ACHN (cell line): ENCODE measurements around the gene SCARF1.

Experiments
- DNase-seq: peaks from one replicate; pipeline ENCODE4 v3.0.0-alpha.2; 2015
- in situ Hi-C: cut with HindIII; loops from 2 replicates; pipeline ENCODE4 v1.10.0; 2017; ENCODE audit warnings: low sequenced_read_pairs, low pct_ligation_motif_present, low pct_unique_long_range_greater_than_20kb

Gene SCARF1

DNA sequence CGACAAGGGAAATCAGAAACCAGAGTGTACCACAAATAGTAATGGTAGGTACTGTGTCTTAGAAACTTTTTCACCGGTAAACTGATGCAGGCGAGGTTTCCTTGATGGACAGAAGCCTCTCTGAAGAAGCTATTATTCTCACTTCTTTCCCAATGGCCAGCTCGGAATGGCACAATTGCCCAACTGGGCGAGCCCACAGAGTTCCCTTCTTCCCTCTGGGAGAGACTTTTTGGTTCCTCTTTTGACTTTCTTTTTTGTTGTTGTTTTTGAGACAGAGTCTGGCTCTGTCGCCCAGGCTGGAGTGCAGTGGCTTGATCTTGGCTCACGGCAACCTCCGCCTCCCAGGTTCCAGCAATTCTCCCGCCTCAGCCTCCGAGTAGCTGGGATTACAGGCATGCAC, 33.8 kb downstream of the SCARF1 start:
- no peak for DNase-seq

DNA sequence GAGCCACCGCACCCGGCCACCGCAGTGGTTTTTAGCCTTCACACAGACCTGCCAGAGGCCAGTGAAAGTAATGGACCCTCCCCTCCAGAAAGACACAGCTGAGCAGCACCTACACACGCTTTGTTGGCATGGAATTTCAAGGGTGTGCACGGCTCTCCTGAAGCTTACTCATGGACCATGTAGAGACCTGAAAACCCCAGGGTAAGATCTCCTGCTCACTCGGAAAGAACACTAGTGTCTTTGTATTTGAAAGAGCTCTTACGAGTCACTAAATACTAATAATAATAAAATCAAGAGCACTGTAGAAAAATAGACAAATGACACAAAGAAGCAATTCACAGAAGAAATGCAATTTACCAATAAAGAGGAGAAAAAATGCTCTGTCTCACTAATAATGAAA, 36.9 kb downstream of the SCARF1 start:
- in situ Hi-C loops = no loop called here
- no peak for DNase-seq

More for the DNA sequence above, 33.8 kb downstream of the SCARF1 start:
- in situ Hi-C loops = no loop called here

DNA sequence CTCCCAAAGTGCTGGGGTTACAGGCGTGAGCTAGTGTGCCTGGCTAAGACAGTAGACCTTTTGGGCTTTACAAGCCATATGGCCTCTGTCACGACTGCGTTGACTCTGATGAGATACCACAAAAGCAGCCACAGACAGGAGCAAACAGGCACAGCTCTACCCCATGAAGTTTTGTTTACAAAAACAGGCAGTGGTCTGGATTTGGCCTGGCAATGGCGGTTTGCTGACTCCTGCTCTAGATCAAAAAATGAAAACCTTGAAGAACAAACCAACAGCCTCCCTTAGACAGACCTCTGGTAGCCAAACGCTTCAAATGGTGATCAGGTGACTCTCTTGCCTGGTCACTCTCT, 37.6 kb downstream of the SCARF1 start:
- DNase-seq = no peak
- in situ Hi-C loops = no loop called here

DNA sequence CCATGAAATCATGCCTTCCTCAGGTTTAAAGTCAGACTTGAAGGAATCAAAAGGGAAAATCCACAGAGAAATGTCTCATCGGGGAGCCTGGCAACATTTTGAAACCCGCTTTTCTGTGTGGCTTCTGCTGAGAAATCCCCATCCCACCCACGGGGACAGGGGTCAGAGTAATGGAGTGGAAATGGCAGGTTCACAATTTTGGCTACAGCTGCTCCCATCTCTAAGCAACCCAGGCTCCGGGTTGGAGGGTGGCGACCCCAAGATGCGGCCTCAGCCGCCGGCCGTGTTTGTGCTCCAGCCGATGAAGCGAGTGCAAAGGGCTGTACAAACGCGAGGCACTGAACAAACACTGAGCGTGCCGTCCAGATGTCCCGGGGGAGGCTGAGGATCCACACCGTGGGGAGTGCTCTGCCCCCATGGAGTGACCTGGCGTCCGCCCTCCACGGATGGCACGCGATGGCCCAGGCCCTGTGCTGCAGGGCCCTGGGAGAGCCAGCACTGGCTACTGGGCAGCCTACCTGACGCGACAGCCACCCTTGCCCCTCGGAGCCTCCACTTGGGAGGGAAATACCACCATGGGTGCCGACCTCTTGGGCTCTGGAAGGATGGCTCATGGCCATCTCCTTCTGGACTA, 39.1 kb downstream of the SCARF1 start:
- no peak for DNase-seq
- in situ Hi-C loops = no loop called here

DNA sequence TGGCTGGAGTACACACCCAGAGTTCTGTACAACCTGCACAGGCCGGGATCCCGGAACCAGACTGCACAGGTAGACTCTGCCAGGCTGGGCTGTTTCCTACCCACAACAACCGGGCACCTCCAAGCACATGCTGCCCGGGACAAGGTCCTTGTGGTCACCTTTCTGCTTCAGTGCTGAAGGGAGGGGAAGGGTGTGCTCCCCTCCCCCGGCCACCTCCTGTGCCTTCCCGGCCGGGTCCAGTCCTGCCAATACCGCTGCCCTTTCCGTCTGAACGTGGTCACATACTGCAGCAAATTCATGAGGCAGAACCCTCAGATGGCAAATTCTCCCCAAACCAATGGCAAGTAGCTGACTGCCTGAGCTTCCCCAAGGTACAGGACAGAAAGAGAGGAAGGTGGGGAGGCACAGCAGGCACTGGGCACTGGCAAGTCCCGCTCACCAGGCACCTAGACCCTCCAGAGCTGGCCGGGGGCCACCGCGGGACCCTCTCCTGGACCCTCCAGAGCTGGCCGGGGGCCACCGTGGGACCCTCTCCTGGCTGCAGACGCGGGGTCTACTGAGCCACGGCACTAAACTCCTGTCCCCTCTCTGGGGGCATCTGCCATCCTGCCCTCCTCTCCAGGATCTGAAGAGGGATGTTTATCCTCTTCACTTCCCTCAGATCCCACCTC, 39.7 kb downstream of the SCARF1 start:
- no peak for DNase-seq
- in situ Hi-C loops = no loop called here

DNA sequence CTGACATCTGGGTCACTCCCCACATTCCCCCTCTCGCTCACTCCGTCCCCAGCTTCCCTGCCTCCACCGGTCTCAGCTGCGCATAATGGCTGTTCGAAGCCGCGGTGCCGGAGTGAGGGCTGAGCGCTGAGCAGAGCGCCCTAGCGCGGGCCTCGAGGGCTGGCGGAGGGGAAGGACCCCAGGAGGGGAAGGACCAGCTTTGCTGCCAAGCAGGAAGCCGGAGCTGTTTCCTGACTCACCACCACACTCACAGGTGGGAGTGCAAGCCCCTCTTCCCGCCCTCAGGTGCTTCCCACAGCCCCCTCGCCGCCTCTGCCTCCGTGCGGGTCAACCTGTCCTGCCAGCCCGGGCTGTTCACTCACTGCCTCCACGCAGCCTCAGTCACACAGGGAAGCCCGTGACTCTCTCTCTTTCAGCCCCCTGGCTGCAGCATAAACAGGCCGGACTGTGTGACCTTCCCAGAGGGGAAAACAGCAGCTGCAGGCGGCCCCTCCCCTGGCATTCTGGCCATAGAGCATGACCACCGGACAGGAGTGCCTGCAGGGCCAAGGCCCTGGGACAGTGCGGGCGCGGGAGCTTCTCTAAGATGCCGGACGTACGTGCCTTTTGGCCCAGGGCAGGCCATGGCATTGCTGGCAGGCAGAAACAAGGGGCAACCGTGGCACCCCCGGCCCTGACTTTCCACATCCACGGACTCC, 40.6 kb downstream of the SCARF1 start:
- no peak for DNase-seq

DNA sequence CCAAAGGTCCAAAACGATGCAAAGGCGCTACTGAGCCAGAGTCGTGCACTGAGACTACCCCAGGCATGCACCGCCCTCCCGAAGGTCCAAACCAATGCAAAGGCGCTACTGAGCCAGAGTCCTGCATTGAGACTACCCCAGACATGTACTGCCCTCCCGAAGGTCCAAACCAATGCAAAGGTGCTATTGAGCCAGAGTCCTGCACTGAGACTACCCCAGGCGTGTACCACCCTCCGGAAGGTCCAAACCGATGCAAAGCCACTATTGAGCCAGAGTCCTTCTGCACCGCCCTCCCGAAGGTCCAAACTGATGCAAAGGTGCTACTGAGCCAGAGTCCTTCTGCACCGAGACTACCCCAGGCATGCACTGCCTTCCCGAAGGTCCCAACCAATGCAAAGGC, 44.0 kb downstream of the SCARF1 start:
- in situ Hi-C loops = no loop called here
- no peak for DNase-seq

More for the DNA sequence above, 40.6 kb downstream of the SCARF1 start:
- in situ Hi-C loops = no loop called here

DNA sequence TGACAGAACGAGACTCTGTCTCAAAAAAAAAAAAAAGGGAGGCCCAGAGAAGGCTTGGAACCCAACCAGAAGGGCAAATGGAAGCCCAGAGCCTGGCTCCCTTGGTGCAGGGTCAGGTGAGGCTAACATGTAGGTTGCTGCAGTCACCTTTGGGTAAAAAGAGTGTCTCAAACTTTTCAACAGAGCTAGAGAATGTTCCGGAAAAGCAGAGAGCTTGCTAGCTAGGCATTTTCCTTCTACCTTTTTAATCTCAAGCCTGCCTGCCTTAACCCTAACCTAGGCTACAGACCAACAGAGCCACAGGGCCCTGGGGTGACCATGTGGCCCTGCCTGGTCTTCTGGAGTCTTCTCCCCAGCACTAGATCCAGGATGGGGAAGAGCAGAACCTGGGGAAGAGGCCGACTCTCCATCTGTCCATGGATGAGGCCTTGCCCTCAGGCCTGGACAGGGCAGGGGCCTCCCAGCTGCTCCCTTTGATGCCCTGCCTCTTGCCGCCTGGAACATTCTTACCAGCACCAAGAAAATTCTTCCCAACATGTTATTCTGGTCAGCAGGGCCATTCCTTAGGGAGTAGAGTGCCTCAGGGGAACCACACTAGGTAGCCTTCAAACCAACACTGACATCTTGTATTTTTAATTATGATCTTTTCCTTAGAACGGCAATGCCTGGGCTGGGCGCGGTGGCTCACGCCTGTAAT, 47.0 kb downstream of the SCARF1 start:
- DNase-seq = no peak
- in situ Hi-C loops = no loop called here

DNA sequence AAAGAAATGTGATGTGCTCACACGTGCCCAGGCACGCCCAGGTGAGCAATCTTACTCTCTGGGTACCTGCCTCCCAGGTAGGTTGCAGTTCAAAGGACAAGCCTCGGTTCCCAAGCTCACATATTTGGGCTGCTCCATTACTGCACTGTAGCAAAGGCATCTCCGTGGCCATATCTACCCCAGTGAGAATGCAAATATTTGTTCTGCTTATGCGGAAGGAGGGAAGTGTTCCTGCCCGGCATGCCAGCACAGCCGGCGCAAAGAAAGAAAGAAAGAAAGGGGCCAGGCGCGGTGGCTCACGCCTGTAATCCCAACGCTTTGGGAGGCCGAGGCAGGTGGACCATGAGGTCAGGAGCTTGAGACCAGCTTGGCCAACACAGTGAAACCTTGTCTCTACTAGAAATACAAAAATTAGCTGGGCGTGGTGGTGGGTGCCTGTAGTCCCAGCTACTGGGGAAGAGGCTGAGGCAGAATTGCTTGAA, 47.6 kb downstream of the SCARF1 start:
- DNase-seq = no peak
- in situ Hi-C loops = no loop called here

DNA sequence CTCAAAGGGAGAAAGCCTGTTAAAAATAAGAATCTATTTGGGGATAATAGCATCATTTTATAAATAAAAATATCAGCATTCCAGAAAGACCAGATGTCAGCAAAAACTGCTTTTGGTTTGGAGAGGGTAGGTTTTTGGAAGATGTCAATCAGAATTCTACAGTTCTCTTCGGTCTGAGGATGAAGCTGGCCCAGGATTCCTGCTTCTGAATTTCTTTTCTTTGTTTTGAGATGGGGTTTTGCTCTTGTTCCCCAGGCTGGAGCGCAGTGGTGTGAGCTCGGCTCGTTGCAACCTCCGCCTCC, 52.0 kb downstream of the SCARF1 start:
- in situ Hi-C loops = no loop called here
- no peak for DNase-seq

DNA sequence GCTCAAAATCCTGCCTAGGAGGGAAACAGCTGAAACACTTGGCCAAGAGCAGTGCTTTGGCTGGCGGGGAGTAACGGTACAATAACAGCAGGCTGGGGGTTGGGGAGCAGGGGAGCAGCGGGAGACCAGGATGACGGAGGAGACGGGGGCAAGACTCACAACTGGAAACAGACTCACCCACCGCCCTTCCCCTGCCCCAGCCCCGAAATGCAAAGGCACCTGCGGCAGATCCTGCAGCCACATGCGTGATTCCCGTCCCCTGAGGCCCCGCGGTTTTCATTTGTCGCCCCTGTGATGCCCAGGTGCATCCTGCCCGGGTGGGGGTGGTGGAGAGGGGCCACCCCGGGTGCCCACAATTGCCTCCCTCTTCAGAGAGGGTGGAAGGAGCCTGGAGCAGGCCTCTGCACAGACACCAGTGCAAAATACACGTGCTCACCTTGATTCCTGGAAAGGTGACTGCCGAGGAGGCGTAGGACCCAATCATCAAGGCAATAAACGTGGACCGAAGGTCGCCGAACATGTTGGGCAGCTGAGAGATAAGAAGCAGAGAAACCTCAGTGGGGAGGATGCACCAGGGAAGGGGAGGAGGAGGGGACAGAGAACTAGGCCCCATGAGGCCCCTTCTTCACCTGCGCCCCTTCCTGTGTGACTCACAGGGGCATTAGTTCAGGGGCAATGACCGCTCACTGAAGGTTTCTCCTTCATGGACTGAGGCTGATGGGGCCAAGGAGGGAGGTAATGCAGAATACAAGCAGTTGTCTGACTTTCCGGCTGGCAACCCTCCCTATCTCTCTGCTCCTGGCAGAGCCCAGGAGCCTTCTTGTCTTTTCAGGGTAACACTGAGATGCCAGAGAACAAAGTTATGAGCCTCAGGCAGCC, 52.5 kb downstream of the SCARF1 start:
- no peak for DNase-seq
- in situ Hi-C loops = no loop called here

DNA sequence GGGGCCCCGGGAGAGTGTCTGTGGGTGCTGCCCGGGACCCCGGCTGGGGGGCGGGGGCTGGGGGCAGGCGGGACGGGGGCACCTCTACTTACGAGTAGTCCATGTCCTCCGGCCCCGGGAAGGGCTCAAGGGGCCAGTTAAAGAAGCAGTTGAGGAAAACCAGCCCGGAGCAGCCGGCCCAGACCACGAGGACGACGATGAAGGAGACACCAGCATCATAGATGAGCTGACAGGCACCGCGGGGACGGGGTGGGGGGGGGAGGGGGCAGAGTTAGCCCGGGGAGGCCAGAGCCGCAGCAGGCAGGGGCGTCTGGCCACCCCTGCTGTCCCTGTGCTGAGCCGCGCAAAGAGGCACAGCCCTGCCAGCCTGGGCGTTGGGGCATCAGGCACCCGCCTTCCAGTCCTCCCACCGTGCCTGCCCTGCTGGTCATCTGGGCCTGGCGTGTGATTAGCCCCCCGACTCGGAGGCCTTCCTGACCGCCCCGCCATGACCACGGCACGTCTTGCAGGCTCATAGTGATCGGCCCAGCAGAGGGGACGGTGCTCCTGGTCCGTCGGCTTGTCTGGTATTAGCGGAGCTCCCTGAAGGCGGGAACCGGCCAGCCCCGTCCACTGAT, 54.0 kb downstream of the SCARF1 start:
- in situ Hi-C loops = no loop called here
- no peak for DNase-seq

DNA sequence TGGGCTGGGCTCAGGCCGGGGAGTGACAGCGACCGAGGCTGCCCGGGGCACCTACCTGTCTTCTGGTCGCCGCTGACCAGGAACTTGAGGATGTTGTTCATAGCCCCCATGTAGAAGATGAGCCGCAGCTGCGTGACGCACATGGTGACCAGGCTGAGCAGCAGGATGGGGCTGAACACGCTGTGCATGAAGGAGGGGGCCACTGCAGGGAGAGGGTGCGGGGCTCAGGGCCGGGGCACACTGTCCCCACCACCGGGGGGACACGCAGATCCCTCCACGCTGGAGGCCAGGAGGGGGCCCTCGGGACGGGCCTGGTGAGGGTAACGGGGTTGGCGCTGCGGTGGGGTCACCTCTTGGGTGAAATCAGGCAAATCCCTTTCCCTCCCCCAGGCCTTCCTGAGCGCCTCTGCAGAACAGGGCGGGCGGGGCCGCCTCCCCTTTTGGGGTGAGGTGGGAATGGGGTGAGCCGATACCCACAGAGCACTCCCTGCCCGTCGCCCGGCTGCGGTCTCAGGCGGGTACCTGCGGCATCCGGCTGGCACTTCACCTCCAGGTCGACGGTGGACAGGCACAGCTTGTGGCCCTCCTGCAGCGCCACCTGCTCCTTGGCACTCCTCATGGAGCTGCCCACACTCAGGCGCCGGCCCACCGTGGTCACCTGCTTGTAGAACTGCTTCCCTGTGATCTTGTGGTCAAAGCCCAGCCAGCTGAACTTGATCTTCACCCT, 54.6 kb downstream of the SCARF1 start:
- no peak for DNase-seq
- in situ Hi-C loops = no loop called here

DNA sequence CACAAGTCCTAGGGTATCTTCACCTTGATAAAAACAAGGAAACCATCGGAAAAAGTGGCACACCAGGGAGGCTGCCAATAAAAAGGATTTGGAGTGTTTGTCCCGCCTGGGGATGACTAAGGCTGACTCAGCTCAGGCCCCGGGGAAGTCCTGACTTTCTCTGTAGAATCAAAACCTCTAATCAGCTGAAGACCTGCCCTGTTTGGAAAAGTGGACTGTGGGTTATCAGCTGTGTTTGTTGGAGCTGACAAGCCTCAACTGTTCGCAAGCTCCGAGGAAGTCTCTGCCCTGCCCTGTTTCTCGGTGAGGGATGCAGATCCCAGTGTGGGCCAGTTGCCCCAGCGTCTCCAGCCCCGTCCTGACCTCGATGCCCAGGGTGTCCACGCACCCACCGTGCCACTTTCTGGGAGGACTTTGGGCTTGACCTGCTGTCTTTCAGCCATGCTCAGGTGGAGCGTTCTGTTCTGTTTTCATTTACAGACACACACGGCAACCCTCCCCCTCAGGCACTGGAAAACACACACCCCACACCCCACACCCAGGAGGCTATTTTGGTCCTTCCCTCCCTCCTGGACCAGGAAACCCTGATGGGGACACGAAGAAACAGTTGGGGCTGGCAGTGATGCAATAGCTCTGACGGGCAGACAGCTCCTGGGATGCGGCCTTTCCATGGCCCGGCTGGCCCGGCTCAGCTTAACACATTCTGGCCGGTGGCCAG, 55.3 kb downstream of the SCARF1 start:
- DNase-seq = peak; percentile 87

DNA sequence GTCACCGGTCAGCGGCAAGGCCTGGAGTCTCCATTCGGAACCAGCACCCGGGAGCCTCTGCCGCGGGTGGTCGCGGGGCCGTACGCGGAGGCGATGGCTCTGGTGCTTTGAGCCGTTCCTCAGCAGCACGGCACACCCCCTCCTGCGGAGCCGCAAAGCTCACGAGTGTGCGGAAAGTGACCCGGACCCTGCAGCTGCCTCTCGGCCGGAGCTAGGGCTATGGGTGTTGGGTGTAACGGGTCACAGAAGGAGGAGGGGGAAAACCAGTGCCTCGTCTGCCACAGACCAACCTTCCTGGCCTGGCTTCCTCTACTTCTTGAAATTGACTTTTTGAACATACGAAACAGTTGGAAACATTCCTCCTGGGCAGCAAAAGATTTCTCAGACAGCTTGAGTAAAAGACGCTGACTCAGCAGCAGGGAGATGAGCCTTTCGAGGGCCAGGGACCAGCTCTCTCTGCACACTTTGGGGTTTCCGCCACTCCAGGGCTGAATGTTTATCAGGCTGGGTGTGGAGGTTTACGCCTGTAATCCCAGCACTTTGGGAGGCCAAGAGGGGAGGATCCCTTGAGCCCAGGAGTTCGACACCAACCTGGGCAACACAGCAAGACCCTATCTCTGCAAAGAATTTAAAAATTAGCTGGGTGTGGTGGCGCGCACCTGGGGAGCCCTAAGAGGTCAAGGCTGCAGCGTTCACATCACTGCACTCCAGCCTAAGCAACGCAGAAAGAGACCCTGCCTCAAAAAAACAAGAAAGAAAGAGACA, 56.5 kb downstream of the SCARF1 start:
- no peak for DNase-seq
- in situ Hi-C loops = no loop called here

More for the DNA sequence above, 55.3 kb downstream of the SCARF1 start:
- in situ Hi-C loops = no loop called here

DNA sequence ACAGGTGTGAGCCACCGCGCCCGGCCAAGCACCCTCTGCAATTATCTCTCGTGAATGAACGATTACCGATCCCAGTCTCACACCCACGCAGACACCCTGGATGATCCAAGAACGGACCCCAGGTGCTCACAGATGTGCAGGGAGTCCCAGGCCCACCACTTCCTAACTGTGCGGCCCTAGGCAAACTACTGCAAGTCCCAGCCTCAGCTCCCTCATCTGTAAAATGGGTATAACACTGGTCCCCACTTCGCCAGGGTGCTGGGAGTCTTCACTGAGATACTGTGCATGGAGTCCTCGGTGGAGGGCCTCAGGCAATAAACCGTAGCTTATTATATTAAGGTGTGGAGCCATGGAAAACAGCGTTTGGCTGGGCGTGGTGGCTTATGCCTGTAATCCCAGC, 61.4 kb downstream of the SCARF1 start:
- in situ Hi-C loops = no loop called here
- DNase-seq = no peak
